ENCODE measurements around the gene CDYL. TPM values are rescaled to one million over a fixed set of nuclear protein-coding genes. Genes with fewer than 3 reads are reported as not detected.

CDYL gene
- total RNA-seq, 2 donors from 2014 or later, result 6.6 to 8.0 TPM

GRCh38 chr6:4975506-4975905 lies 199.3 kb downstream of the CDYL start:
- H3K27ac ChIP-seq, result no peak overlapping the region
- TF ChIP-seq CTCF (IDR thresholded peaks at IDR 0.05) (no peak), POLR2A (IDR thresholded peaks at IDR 0.05) (no peak)

GRCh38 chr6:4977468-4977867 lies 201.3 kb downstream of the CDYL start:
- H3K9me3 ChIP-seq, result peaks cover 0 to 11% (median 0%) of the 10 kb centered on the region in 3 donors
- TF ChIP-seq POLR2A (IDR thresholded peaks at IDR 0.05) (no peak), CTCF (IDR thresholded peaks at IDR 0.05) (no peak)
- no peaks in the 10 kb centered on the region for H3K27me3 ChIP-seq
- no peaks in the 10 kb centered on the region for H3K36me3 ChIP-seq (replicated peaks in 1 of 2; ENCODE audit: insufficient read depth in 1 of 2, low read depth in 2 of 2)
- no peak for ATAC-seq
- no peak overlapping the region for H3K4me3 ChIP-seq
- H3K27ac ChIP-seq, result no peak overlapping the region
- H3K4me1 ChIP-seq, result no peaks in the 10 kb centered on the region
- DNase-seq, result no peak
- 58 to 61% methylated on average over 5 of the region's 5 CpGs for WGBS, 2 donors
- intact Hi-C loops (cut with DNase I), result no loop called here

More at GRCh38 chr6:4975506-4975905, 199.3 kb downstream of the CDYL start:
- Histone ChIP-seq H3K4me1 (no peaks in the 10 kb centered on the region), H3K36me3 (replicated peaks in 1 of 2; ENCODE audit: insufficient read depth in 1 of 2, low read depth in 2 of 2) (no peaks in the 10 kb centered on the region), H3K9me3 (peaks cover 0 to 11% (median 0%) of the 10 kb centered on the region in 3 donors), H3K4me3 (no peak overlapping the region), H3K27me3 (no peaks in the 10 kb centered on the region)
- WGBS, 2 donors, result 58 to 59% methylated on average over 3 of the region's 3 CpGs
- intact Hi-C loops (cut with DNase I), result no loop called here
- no peak for ATAC-seq
- no peak for DNase-seq

- Histone ChIP-seq H3K4me1 (no peaks in the 10 kb centered on the region), H3K4me3 (no peak overlapping the region), H3K27ac (no peak overlapping the region), H3K36me3 (replicated peaks in 1 of 2; ENCODE audit: insufficient read depth in 1 of 2, low read depth in 2 of 2) (no peaks in the 10 kb centered on the region), H3K27me3 (no peaks in the 10 kb centered on the region), H3K9me3 (peaks cover 0 to 11% (median 0%) of the 10 kb centered on the region in 3 donors)
- TF ChIP-seq POLR2A (IDR thresholded peaks at IDR 0.05) (no peak), CTCF (IDR thresholded peaks at IDR 0.05) (no peak)
- DNase-seq (no peak), ATAC-seq (no peak)
- intact Hi-C loops (cut with DNase I), result no loop called here
- 56 to 60% methylated on average over 3 of the region's 3 CpGs for WGBS, 2 donors
Measured at GRCh38 chr6:4979426-4979825, 203.2 kb downstream of the CDYL start.

- 34 to 51% methylated on average over 6 of the region's 6 CpGs for WGBS, 2 donors
- Histone ChIP-seq H3K36me3 (replicated peaks in 1 of 2; ENCODE audit: insufficient read depth in 1 of 2, low read depth in 2 of 2) (no peaks in the 10 kb centered on the region), H3K4me3 (no peak overlapping the region), H3K4me1 (no peaks in the 10 kb centered on the region), H3K9me3 (peaks cover 0 to 11% (median 0%) of the 10 kb centered on the region in 3 donors), H3K27ac (no peak overlapping the region), H3K27me3 (no peaks in the 10 kb centered on the region)
- DNase-seq, result no peak
- no peak for TF ChIP-seq POLR2A (IDR thresholded peaks at IDR 0.05)
- TF ChIP-seq CTCF (IDR thresholded peaks at IDR 0.05), result no peak
- intact Hi-C loops (cut with DNase I), result no loop called here
- no peak for ATAC-seq
Measured at GRCh38 chr6:4981761-4982160, 205.6 kb downstream of the CDYL start.

GRCh38 chr6:4983322-4983721 lies 207.1 kb downstream of the CDYL start:
- Histone ChIP-seq H3K4me3 (no peak overlapping the region), H3K9me3 (peaks cover 0 to 18% (median 0%) of the 10 kb centered on the region in 3 donors), H3K27me3 (no peaks in the 10 kb centered on the region), H3K27ac (no peak overlapping the region), H3K36me3 (replicated peaks in 1 of 2; ENCODE audit: insufficient read depth in 1 of 2, low read depth in 2 of 2) (no peaks in the 10 kb centered on the region), H3K4me1 (no peaks in the 10 kb centered on the region)
- no peak for ATAC-seq
- no peak for DNase-seq
- TF ChIP-seq CTCF (IDR thresholded peaks at IDR 0.05) (no peak), POLR2A (IDR thresholded peaks at IDR 0.05) (no peak)
- WGBS, 2 donors, result 44 to 49% methylated on average over 6 of the region's 6 CpGs
- intact Hi-C loops (cut with DNase I), result no loop called here

Measured in body of pancreas (tissue), 4 donors.